Stomach (tissue), 9 donors: ENCODE results near the gene PIPOX. TPM values are rescaled to one million over a fixed set of nuclear protein-coding genes. Genes with fewer than 3 reads are reported as not detected.

Source experiments
- DNase-seq, 2 donors: peaks; one replicate each; pipeline versions ENCODE4 v3.0.0 to v3.0.0-alpha.2; 2013 to 2019
- H3K27ac ChIP-seq, 5 donors: fragments of 200-600 bp in 4 of 5; sonication (generic) in 4 of 5; one replicate each; pipeline ENCODE4 v1.5.1; 2013 to 2019; ENCODE audit warnings: mild to moderate bottlenecking in 1 of 5, moderate library complexity in 1 of 5
- H3K27me3 ChIP-seq, 3 donors: fragments of 200-600 bp; sonication (generic); one replicate each; pipeline ENCODE4 v1.5.1; 2017 to 2019; ENCODE audit warnings: mixed run types in 1 of 3
- H3K36me3 ChIP-seq, 4 donors: fragments of 200-600 bp; sonication (generic); 1 replicate in 3 of 4; 2 replicates in 1 of 4; pipeline ENCODE4 v1.5.1; 2016 to 2019
- H3K4me1 ChIP-seq, 4 donors: fragments of 200-600 bp; sonication (generic); one replicate each; pipeline ENCODE4 v1.5.1; 2016 to 2019
- H3K4me3 ChIP-seq, 4 donors: fragments of 200-600 bp; sonication (generic) in 3 of 4; one replicate each; pipeline ENCODE4 v1.5.1; 2016 to 2019; ENCODE audit warnings: mild to moderate bottlenecking in 1 of 4
- H3K9me3 ChIP-seq, 4 donors: fragments of 200-600 bp; sonication (generic); one replicate each; pipeline ENCODE4 v1.5.1; 2016 to 2019
- EP300 ChIP-seq: sonication (generic); formaldehyde crosslinking; IDR thresholded peaks from one replicate; pipeline ENCODE4 v1.6.1; 2017; ENCODE audit warnings: antibody characterized with exemption
- POLR2A ChIP-seq, 4 donors: fragments of 450-650 bp; IDR thresholded peaks; one replicate each; pipeline ENCODE4 v1.6.1; 2016; ENCODE audit warnings: antibody characterized with exemption in 4 of 4, control low read depth in 2 of 4, mild to moderate bottlenecking in 1 of 4, moderate library complexity in 1 of 4
- POLR2AphosphoS5 ChIP-seq, 3 donors: sonication (generic); formaldehyde crosslinking; IDR thresholded peaks; one replicate each; pipeline ENCODE4 v1.6.1; 2016; ENCODE audit warnings: antibody characterized with exemption in 3 of 3
- WGBS, 5 donors: extraction: QIAGEN DNeasy Blood & Tissue Kit in 3 of 5; methylation state at CpG; one replicate each; pipeline versions ENCODE4 v1.1.5 to v1.1.7; 2013 to 2018; 5-methylcytosine and 5-hydroxymethylcytosine counted together
- intact Hi-C: fragments of 100-400 bp; cut with DNase I; formaldehyde crosslinking; loops from one replicate; pipeline ENCODE4 v1.15.1; 2023; ENCODE audit warnings: low total_unique reads
- polyA plus RNA-seq, 3 donors: library from polyadenylated mRNA; stranded (reverse); fragments of 200-250 nt; gene quantifications; one replicate each; pipeline ENCODE4 v1.2.3, GENCODE V29; 2013
- total RNA-seq, 5 donors: library from RNA; depleted of rRNA; stranded (reverse); fragments of >200 nt; gene quantifications; one replicate each; pipeline versions ENCODE4 v1.1.0 to v1.2.3, GENCODE V29; 2014 to 2016
- TF ChIP-seq, protein P1 (sequence below), 7 experiments: fragments of 450-650 bp in 4 of 7; fragments of 200-600 bp in 3 of 7; sonication (generic) in 3 of 7; IDR thresholded peaks; one replicate each; pipeline ENCODE4 v1.5.1; 2016 to 2019; ENCODE audit warnings: antibody characterized with exemption in 7 of 7, control low read depth in 2 of 7, mild to moderate bottlenecking in 1 of 7
- donor health status: healthy with polysubstance abuse.
- donor health status: Bipolar disorder and iron deficiency.
- donor health status: healthy.

PIPOX gene
- total and polyA plus RNA-seq, 8 donors: 0.31 to 13.8 (median 1.8) TPM; not detected in 1

- H3K4me1 ChIP-seq: peaks cover 0 to 11% (median 0%) of the 10 kb centered on the region in 4 donors
- no peak overlapping the region for H3K27ac ChIP-seq
- DNase-seq: no peak
- WGBS, 5 donors: 74 to 89% (median 83%) methylated on average over 9 of the region's 9 CpGs
- no peaks in the 10 kb centered on the region for H3K9me3 ChIP-seq
- H3K27me3 ChIP-seq: peaks cover 0 to 10% (median 0%) of the 10 kb centered on the region in 3 donors
- TF ChIP-seq POLR2A (IDR thresholded peaks at IDR 0.05) (no peak), POLR2AphosphoS5 (IDR thresholded peaks at IDR 0.05) (no peak), EP300 (no peak)
- TF ChIP-seq, protein P1, sequence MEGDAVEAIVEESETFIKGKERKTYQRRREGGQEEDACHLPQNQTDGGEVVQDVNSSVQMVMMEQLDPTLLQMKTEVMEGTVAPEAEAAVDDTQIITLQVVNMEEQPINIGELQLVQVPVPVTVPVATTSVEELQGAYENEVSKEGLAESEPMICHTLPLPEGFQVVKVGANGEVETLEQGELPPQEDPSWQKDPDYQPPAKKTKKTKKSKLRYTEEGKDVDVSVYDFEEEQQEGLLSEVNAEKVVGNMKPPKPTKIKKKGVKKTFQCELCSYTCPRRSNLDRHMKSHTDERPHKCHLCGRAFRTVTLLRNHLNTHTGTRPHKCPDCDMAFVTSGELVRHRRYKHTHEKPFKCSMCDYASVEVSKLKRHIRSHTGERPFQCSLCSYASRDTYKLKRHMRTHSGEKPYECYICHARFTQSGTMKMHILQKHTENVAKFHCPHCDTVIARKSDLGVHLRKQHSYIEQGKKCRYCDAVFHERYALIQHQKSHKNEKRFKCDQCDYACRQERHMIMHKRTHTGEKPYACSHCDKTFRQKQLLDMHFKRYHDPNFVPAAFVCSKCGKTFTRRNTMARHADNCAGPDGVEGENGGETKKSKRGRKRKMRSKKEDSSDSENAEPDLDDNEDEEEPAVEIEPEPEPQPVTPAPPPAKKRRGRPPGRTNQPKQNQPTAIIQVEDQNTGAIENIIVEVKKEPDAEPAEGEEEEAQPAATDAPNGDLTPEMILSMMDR (IDR thresholded peaks at IDR 0.05): no peak
- no peak overlapping the region for H3K4me3 ChIP-seq
- peaks cover 0 to 20% (median 6%) of the 10 kb centered on the region in 4 donors for H3K36me3 ChIP-seq
- intact Hi-C loops: no loop called here
Measured at GRCh38 chr17:29070781-29071180, 27.8 kb downstream of the PIPOX start.

DNA sequence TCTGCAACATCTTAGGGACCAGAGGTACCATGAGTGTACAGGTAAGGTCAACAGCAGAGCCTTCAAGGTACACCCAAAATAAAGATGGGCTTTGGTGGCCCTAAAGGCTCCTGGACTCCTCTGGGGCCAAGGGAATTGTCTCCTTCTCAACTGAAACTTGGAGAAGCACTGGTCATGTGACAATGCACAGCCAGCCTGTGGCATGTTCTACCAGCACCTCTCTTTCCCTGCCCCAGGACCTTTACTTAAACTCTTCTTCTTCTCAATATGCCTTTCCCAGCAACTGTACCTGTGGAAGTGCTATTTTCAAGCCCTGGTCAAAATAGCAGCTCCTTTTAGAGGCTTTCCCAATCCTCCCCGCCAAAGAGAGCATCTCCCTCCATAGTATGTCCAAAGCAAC lies 28.4 kb downstream of the PIPOX start:
- no peak overlapping the region for H3K27ac ChIP-seq
- intact Hi-C loops: no loop called here
- 88 to 100% (median 96%) methylated on average over 1 of the region's 1 CpG for WGBS, 5 donors

GRCh38 chr17:29073045-29073444 lies 30.1 kb downstream of the PIPOX start:
- intact Hi-C loops: no loop called here
- WGBS, 5 donors: 66 to 88% (median 76%) methylated on average over 1 to 2 of the region's 2 CpGs

More for the DNA sequence above, 28.4 kb downstream of the PIPOX start:
- H3K4me3 ChIP-seq: no peak overlapping the region
- H3K4me1 ChIP-seq: peaks cover 0 to 11% (median 0%) of the 10 kb centered on the region in 4 donors
- peaks cover 0 to 23% (median 6%) of the 10 kb centered on the region in 4 donors for H3K36me3 ChIP-seq
- TF ChIP-seq EP300: no peak
- TF ChIP-seq POLR2AphosphoS5 (IDR thresholded peaks at IDR 0.05): no peak
- TF ChIP-seq, protein P1 (IDR thresholded peaks at IDR 0.05): no peak
- TF ChIP-seq POLR2A (IDR thresholded peaks at IDR 0.05): no peak
- peaks cover 0 to 5% (median 0%) of the 10 kb centered on the region in 3 donors for H3K27me3 ChIP-seq
- no peaks in the 10 kb centered on the region for H3K9me3 ChIP-seq
- no peak for DNase-seq

GRCh38 chr17:29073520-29073919 lies 30.6 kb downstream of the PIPOX start:
- DNase-seq: no peak
- intact Hi-C loops: no loop called here
- TF ChIP-seq, protein P1 (IDR thresholded peaks at IDR 0.05): no peak
- TF ChIP-seq POLR2A (IDR thresholded peaks at IDR 0.05) (no peak), EP300 (no peak), POLR2AphosphoS5 (IDR thresholded peaks at IDR 0.05) (no peak)
- peaks cover 0 to 11% (median 0%) of the 10 kb centered on the region in 4 donors for H3K4me1 ChIP-seq
- H3K36me3 ChIP-seq: peaks cover 0 to 43% (median 25%) of the 10 kb centered on the region in 4 donors
- H3K27me3 ChIP-seq: peaks cover 0 to 5% (median 0%) of the 10 kb centered on the region in 3 donors
- H3K9me3 ChIP-seq: no peaks in the 10 kb centered on the region
- no peak overlapping the region for H3K27ac ChIP-seq
- no peak overlapping the region for H3K4me3 ChIP-seq
- WGBS, 5 donors: 63 to 75% (median 69%) methylated on average over 4 of the region's 4 CpGs

More at GRCh38 chr17:29073045-29073444, 30.1 kb downstream of the PIPOX start:
- Histone ChIP-seq H3K27me3 (peaks cover 0 to 5% (median 0%) of the 10 kb centered on the region in 3 donors), H3K9me3 (no peaks in the 10 kb centered on the region), H3K27ac (no peak overlapping the region), H3K36me3 (peaks cover 0 to 38% (median 21%) of the 10 kb centered on the region in 4 donors), H3K4me1 (peaks cover 0 to 11% (median 0%) of the 10 kb centered on the region in 4 donors), H3K4me3 (no peak overlapping the region)
- DNase-seq: no peak
- TF ChIP-seq POLR2A (IDR thresholded peaks at IDR 0.05) (no peak), EP300 (no peak), POLR2AphosphoS5 (IDR thresholded peaks at IDR 0.05) (no peak)
- TF ChIP-seq, protein P1 (IDR thresholded peaks at IDR 0.05): no peak
